NCI-H128 (cell line): ENCODE data around the gene LRRC17.

Experiments used
- DNase-seq: peaks from one replicate; lab custom pipeline; 2025; ENCODE audit not compliant: unreplicated experiment; lab: John Stamatoyannopoulos, UW

The LRRC17 gene

GRCh38 chr7:102985176-102985783, 72.5 kb downstream of the LRRC17 start:
- no peak for DNase-seq

GRCh38 chr7:102988088-102988487, 75.3 kb downstream of the LRRC17 start:
- DNase-seq, result no peak

- DNase-seq, result no peak
Observed at GRCh38 chr7:102988631-102989560, 76.1 kb downstream of the LRRC17 start.

GRCh38 chr7:102990642-102991041, 77.8 kb downstream of the LRRC17 start:
- no peak for DNase-seq

DNA sequence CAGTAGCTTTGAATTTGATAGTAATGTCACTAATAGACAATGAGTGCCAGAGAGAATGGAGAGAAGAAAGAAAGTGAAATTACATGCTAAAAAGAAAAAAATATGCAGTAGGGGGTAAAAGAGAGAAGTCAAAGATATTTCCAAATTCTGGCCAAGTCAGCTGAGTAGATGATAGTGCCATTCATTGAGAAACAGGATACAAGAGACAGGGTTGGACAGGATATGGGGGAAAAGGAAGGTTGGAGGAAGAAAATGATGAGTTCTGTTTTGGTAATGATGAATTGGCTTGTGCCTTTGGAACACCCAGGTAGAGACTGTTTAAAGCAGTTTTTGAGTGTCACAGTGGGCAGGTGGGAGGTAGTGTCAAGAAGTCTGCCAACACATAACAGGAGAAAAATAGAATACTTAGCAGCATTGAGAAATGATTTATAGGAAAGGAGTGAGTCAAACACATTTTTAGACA, 78.3 kb downstream of the LRRC17 start:
- no peak for DNase-seq

DNA sequence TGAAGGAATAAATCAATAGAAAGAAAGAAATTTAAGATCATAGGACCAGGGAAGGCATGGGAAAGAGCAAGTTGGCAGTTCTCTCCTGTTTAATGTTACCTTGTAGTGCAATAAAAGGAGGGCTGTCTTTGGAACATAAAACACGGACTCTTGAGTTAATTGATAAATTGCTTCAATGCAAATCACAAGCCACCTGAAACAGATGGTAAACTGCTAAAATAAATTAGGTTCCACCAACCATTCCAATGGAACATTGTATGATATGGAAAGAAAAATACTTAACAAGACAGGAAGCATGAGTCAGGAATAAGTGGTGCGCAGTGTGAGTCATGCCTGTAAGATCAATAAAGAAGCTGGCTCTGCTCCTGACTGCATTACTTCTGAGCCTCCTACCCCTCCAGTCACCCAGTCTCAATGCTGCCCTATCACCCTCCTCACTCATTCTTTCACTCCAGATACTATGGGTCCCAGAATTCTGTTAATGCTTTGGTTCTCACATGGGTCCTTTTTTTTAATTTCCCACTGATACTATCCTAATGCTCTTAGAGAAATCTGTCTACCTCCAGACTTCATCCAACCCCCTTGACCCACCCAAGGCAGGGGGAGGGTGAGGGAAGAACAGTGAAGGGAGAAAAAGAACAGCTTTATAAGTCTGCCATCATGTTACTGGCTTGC, 78.9 kb downstream of the LRRC17 start:
- no peak for DNase-seq

DNA sequence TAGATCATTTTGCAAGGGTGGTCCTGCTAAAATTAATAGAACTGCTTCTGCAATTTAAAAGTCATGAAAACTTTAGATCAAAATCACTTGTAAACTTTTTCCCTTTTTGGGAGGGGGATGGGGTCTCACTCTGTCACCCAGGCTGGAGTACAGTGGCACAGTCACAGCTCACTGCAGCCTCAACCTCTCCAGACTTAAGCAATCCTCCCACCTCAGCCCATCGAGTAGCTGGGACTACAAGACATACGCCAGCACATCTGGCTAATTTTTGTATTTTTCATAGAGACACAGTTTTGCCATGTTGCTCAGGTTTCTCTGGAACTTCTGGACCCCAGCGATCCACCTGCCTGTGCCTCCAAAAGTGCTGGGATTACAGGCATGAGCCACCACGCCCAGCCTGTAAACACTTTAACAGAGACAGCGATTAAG, 79.7 kb downstream of the LRRC17 start:
- DNase-seq, result no peak

DNA sequence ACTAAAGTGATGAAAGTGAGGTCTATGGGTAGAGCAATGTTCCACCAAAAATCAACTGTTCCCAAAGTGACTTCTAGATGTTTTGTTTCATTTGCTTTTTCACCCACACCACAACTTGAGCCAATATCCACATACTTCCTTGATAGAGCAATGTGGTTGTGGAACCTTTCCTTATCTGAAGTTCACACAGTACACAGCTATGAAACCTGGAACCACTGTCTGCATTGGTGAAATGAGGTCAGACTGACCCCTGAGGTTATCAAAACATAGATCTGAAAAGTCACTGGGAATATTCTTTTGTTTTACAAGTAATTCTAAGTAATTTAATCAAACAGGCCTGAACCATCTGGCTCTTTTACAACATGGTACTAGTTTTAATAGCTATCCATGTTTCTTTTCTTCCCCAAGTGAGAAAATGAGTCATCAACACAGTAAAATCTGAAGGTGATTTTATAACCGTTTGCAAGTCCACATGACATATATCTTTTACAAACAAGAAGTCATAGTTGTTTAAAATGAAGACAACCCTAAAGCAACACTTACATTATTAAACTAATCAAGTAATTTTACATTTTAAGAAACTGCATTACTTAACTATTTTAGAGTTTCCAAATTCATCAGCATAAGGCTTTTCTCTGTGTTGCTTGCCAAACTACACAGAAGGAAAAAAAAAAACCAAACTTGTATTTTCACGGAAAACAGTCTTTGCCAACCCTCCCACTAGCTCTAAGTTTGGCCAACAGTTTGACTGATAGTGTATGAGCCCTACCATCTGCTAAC, 80.3 kb downstream of the LRRC17 start:
- no peak for DNase-seq

DNA sequence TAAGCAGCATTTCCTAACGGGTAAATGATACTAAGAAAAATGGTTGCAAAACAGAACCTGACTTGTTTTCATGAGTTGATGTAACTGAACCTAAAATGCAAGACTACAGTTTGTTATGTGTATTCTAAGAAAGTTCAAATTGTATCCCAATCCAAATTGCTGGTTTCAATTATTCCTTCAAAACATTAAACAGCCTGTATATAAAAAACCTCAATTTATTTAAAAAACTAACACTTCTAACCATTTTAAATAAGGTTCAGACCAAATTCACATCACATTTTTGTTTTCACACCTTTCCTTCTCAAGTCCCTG, 80.9 kb downstream of the LRRC17 start:
- no peak for DNase-seq

- DNase-seq, result no peak
Observed at GRCh38 chr7:102994567-102994966, 81.8 kb downstream of the LRRC17 start.
